Dedifferentiated amniotic fluid mesenchymal stem cell (primary cell): ENCODE measurements around the gene SEC14L1.
A peak's percentile ranks its signal among the peaks of the same experiment; 100 is the strongest.

Source experiments
- DNase-seq: peaks from one replicate; pipeline ENCODE4 v3.0.0-alpha.2; 2016; ENCODE audit errors: extremely low spot score

Gene SEC14L1

DNA sequence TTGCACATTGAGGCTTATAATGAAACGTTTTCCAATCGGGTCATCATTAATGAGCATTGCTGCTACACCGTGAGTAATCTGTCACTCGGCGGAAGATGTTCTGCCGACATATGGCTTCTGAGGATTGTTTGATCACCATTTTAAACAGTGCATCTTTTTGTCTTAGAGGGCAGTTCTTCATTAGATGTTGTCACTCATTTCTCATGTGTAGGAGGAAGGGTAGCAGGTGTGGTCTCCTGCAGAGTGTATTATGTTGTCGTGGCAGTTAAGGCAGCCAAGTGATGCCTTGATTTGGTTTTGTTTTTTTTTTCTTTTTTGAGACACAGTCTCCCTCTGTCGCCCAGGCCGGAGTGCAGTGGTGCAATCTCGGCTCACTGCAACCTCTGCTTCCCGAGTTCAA, 50.5 kb downstream of the SEC14L1 start:
- DNase-seq, result no peak

DNA sequence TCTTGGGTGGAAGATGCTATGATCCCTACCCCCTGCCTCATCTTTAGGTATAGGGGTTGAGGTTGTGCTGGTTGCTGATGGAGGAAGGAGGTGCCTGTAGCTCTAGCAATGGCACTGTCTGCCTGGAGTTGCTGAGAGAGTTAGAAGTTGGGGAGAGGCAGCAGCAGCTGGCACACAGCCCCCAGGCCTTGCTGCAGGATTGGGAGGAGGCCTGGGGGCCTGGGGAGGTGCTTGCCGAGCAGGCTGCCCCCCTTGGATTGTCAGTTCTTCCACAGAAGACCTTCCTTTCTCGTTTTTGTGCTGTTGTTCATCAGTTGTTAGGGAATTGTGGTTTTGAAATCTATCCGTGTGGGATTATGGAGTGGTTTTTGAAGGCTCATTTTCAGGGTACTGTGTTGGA, 52.9 kb downstream of the SEC14L1 start:
- DNase-seq, result no peak

DNA sequence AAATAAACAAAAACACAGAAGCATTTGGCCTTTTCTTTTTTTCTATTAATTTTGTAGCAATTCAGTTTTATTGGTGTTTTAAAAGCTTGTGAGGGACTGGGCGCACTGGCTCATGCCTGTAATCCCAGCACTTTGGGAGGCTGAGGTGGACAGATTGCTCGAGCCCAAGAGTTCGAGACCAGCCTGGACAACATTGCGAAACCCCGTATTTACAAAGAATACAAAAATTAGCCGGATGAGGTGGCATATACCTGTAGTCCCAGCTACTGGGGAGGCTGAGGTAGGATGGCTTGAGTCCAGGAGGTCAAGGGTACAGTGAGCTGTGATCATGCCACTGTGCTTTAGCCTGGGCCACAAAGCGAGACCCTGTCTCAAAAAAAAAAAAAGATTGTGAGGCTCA, 53.4 kb downstream of the SEC14L1 start:
- no peak for DNase-seq

DNA sequence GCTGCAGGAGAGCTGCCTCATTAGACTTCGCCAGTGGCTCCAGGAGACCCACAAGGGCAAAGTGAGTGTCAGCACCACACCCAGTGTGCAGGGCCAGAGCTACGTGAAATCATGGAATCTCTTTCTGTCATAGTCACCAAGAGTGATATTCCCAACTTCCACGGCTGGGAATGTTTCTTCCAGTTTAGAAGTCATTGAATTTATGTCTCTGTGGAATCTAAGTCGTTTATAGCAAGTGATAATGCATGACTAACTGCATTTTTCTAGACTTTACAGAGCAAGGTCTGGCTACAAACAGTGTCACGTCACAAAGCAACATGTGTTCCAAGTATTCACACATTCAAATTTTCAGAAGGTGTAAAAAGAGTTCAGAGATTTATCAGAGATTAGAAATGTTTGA, 55.5 kb downstream of the SEC14L1 start:
- DNase-seq, result no peak

DNA sequence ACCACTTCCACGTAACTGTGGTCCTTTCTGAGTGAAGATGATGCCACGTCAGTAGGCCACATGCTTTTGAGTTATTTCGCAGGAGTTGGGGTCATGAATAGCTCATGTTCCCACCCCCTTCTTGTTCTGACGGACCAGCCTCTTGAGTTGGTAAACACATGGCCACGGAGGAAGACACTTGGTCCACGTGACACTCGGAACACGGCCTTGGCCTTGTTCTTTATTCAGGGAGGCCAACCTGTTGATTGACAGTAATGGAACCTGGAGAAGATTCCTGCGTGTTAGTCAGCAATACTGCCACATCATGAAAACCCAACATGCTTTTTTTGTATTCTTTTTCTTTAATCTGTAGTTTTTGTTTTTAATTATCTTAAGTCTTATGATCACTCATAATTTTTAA, 56.3 kb downstream of the SEC14L1 start:
- no peak for DNase-seq

DNA sequence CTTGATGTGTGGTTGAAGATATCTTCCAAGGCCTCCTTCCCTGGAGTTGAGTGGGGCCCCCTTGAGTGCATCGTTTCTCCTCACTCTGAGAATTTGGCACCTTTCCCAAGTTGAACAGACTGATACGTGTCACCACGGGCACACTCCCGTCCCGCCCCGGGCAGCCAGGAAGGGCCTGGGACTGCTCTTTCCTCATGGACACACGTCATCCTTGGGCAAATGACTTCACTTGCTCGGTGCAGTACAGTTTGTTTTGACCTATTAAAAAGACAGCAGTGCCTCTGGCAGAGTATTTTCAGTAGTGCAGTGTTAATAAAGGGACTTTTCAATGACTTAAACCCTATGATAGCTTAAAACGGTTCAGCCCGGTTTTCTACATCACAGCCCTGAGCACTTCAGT, 59.9 kb downstream of the SEC14L1 start:
- DNase-seq, result no peak

DNA sequence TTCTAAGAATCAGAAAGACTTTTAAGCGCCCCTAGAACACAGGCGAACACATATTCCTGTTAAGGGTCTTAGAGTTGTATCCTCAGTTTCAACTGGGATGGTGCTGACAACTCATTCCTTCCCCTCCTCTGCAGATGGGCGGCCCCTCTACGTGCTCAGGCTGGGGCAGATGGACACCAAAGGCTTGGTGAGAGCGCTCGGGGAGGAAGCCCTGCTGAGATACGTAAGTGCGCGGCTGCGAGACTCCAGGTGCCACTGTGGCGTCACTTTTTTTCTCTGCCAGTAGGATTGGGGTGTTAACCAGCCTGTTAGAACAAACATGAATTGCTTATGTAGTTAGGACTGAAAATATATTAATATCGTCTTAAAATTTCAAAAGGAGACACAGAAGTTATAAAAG, 62.7 kb downstream of the SEC14L1 start:
- DNase-seq, result no peak

DNA sequence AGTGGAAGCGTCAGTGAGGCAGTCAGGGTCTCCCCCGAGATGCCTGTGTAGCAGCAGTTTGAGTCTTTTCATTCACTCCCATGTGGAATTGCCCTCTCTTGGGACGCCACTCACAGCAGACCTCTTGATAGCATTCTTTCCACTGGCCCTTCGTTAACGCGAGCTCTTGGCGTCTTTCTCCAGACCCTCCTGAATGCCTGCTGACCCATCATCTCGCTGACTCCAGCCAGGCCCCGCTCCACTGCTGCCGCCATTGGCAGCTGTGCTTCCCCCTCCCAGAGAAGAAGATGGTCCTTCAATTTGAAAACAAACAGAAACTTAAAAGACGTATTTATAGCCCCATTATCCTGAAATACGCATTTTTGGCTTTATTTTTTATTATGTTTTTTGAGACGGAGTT, 63.1 kb downstream of the SEC14L1 start:
- no peak for DNase-seq

DNA sequence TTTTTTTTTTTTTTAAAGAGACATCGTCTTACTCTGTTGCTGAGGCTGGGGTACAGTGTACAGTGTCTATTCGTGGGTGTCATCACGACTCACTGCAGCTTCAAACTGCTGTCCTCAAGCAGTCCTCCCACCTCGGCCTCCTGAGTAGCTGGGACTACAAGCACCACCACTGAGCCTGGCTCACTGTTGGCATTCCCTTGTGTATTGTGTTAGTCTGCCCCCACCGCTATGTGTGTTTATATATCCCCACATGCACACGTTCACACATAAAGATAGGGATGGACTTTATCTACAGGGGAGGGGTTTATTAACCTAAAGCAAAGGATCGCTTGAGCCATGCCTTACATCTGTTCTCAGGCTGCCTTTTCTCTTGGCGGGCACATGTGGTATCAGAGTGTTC, 63.8 kb downstream of the SEC14L1 start:
- DNase-seq, result no peak

DNA sequence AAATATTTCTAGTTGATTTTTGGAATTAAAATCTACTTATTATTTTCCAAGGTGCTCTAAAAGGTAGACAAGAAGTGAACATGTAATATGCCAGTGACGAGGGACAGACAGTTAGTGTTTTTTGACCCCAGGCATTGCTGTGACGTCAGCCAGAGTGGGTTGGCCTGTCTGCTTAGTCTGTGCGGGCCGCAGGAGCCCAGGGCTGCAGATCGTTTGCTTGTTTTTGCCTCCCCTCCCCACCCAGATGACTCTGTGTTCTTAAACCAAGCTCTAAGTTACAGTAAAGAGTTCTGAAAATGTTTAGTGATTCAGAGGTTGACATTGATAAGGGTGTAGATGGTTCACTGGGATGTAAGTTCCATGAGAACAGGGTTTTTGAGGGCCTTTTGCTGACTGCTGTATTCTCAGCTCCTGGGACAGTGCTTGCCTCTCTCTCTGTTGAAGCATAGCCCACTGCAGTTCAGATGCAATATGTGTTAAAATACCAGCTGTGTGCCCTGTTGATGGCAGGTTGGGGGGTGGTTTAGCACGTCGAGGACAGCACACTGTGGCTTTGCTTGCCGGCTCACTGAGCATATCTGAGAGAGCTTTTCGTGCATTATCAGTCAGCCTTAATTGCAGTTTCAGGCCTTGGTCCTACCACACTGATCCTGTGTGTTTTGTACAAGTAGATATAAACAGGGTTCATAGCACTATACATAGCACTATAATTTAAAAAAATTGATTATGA, 64.8 kb downstream of the SEC14L1 start:
- DNase-seq, result no peak

DNA sequence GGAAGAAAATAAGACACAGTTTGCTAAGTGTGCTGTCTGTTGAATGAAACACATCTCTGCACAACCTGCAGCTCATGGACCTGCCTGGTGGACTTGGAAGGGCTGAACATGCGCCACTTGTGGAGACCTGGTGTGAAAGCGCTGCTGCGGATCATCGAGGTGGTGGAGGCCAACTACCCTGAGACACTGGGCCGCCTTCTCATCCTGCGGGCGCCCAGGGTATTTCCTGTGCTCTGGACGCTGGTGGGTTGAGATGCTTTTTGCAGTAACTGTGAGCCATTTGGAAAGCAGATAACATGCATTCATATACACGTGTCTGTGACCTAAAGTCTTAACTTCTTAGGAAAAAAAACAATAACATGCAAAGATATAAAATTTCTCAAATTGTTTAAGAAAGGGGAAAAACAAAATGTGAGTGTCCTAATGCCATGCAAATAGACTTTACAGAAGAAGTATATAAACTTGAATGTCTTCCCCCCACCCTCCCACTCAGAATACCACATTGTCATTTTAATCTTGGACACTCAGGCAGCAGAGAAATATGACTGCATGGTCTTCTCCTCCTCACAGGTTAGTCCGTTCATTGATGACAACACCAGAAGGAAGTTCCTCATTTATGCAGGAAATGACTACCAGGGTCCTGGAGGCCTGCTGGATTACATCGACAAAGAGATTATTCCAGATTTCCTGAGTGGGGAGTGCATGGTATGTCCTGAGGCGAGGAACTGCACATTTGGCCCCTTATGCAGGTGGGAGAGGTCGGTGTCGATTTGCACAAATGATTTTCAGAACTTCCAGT, 65.6 kb downstream of the SEC14L1 start:
- no peak for DNase-seq

DNA sequence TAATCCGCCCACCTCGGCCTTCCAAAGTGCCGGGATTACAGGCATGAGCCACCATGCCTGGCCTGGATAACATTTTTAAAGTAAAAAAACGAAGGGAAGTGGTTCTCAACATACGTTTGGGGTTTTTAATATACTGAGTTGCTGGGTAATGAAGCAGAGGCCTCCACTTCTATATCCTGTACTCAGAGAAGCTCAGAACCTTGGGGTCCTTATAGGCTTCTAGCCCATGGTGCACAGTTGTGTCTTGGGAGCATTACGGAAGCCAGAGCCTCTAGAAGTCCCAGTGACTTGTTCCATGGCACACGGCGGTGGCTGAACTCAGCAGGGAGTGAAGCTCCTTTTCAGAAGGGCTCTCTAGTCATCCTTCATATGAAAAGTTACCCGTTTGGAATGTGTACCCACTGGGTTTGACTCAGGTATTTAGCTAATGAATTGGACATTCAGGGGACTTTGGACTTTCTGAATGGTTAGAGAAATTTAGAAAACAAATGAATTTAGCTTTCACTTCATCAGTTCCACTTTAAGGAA, 67.0 kb downstream of the SEC14L1 start:
- no peak for DNase-seq

DNA sequence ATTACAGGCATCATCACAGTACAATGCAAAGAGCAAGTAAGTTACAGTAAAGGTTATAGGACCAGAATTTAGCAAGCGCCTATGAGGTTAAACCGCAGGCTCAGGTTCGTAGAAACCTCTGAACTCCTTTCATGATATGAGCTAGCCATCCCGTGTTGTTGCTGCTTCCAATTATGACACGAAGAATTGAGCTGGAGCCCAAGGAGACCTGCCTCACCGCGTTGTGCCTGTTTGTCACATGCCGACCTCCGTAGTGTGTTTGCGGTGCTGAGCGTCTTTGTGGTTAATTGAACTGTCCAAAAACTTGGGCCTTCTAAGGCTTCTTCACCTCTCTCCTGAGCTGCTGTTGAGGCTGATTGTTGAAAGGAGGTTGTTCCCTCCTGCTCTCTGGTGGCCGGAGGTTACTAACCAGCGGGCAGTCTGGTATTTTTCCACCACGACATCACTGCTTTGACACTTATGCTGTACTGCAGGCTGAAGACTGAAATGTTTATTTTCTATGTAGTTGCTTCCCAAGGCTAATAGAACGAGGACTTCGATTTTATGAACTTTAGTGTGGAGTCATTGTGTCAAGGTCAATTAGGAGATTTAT, 67.5 kb downstream of the SEC14L1 start:
- DNase-seq, result peak; percentile 68

DNA sequence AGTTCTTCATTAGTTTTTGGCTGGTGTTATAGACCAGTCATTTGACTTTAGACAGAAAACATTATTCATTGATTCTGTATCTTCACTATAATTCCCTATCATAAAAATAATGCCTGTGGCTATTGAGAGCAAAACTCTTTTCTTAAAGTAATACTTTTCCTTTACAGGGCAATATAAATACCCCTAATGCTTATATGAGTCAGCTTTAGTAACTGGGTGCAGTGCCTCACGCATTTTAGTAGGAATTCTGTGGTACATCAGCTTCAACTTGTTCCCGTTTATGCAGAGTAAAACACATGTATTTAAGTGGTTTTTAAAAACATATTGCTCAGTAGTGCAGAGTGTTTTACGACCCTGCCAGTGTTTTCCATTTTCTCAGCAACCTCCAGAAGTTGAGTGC, 68.1 kb downstream of the SEC14L1 start:
- no peak for DNase-seq

DNA sequence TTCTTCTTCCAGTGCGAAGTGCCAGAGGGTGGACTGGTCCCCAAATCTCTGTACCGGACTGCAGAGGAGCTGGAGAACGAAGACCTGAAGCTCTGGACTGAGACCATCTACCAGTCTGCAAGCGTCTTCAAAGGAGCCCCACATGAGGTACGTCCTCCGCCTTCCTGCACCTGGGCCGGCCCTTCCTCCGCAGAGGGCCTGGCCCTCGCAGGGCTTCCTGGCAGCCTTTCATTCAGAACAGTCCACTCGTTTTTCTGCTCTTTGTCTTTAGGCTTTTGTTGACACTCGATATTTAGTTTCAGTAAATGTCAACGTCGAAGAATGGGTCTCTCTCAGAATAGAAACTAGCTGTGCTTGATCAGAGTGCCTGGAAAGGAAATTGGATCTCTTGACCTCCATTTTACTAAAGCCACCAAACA, 68.6 kb downstream of the SEC14L1 start:
- DNase-seq, result no peak

DNA sequence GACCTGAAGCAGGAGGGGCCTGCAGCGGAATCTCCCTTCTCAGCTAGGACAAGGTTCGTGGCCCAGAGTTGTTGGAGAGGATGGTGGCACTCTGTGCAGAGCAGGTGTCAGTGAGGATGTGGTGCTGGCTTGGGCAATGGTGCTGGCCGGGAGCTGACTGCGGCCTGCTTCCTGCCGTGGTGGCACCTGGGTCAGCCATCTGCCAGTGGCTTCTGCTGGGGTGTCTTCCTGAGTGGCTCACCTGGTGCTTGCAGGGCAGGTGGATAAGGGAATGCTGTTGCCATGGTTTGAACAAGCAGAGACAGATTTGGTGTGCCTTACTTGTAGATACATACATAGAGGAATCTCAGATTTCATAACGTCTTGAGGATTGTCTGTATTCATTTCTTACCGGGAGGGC, 69.6 kb downstream of the SEC14L1 start:
- no peak for DNase-seq

DNA sequence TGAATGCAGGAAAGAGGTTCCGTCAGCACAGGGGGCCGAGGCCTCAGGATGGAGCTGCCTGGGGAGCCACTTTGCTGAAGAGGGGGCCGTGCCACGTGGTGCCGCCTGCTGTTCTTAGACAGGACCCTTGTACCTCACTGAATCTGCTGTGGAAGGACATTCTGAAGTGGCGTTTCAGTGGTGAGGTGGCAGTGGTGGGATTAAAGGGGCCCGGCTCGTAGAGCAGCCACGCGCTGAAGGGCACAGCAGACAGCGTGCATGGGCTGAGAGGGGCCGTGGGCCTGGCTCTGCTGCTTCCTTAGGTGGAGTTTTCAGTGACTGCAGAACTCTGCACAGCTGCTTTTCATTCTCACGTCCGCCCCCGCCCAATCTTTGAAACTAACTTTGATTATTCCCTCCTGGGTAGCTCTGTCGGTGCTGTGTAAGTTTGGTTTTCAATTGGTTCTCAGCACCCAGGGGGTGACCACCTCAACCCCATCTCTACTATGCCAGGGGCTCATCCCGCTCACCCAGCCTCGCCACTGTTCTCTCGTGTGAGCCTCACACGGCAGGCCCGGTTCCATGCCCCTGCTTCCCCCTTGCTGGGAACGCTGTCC, 70.3 kb downstream of the SEC14L1 start:
- DNase-seq, result no peak

DNA sequence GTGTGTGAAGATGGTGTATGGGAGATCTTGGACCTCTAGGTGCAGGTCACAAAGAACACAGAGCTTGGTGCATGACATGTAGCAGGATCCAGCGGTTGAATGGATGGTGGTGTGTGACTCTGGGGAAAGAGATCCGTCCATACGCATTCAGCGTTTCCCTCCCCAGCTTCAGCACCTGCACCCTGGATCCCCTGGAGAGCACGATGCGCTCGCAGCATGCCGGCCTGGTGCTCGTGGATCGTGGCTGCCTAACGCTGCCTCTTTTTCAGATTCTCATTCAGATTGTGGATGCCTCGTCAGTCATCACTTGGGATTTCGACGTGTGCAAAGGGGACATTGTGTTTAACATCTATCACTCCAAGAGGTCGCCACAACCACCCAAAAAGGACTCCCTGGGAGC, 70.9 kb downstream of the SEC14L1 start:
- DNase-seq, result no peak

DNA sequence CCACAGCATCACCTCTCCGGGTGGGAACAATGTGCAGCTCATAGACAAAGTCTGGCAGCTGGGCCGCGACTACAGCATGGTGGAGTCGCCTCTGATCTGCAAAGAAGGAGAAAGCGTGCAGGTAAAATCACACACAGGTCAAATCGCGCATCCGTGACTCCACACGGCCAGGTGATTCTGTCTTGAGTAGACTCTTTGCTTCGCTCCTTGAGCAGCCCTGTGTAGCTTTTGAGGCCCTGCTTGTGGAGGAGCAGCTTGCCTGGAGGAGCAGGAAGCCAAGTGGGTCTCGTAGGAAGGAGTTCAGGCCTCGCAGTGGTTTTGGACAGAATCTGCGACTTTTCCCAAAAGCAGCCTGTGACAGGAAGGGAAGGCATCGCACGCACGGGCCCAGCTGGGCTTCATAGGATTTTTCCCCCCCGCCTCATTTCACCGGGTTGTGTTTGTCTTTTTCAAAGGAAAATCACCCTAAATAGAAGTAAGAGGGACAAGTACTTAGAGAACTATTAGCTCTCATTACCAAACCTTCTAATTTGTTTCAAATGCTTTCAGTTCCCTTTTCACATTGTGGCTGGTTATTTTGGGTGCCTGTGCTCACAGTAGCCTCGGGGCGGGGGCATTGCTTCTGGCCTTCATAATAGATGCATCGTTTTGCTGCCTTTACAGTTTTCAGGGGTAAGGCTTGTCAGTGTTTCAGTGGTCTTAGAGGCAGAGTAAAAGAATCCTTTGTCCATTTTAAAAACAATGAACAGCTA, 71.5 kb downstream of the SEC14L1 start:
- no peak for DNase-seq

DNA sequence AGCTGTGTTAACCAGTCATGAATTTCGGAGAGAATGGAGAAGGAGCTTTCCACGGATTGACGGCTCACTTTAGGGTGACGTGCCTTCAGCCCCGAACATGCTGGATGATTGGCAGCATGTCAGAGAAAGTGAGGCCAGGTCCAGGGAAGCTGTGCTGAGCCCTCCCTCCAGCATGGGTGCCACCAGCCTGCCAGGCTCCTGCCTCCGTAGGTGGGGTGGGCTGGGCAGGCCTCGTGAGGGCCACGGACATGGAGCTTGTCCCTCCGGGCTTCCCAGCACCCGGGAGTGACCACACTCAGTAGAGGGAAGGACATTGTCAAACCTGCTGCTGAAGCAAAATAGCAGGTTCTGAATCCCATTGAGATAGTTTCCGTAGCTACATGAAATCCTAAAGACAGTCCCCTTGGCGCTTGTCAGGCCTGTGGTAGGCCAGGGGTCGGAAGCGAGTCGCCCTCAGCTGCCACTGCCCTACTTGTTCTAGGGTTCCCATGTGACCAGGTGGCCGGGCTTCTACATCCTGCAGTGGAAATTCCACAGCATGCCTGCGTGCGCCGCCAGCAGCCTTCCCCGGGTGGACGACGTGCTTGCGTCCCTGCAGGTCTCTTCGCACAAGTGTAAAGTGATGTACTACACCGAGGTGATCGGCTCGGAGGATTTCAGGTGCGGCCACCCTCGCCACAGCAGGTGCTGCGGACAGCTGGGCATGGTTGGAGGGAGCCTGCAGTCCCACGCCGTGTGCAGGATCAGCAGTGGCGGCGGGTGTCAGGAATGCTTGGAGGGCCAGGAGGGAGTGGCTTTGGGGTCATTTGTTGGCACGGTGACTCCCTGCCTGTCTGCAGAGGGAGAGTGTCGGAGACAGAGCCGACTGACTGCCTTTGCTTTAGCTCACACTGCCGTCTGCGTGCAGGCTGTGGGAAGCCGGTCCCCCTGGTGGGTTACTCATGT, 72.3 kb downstream of the SEC14L1 start:
- no peak for DNase-seq

DNA sequence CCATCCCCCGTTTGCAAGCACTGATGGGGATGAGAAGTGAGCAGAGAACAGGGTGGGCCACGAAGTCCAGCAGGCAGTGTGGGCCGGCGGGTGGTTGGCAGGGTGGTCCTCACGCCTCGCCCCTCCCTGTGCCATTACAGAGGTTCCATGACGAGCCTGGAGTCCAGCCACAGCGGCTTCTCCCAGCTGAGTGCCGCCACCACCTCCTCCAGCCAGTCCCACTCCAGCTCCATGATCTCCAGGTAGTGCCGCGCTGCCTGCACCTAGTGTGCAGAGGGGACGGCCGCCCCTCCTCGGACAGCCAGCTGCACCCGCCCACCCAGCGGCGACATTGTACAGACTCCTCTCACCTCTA, 73.0 kb downstream of the SEC14L1 start:
- no peak for DNase-seq
